Nephron progenitor cell (in vitro differentiated cells): ENCODE data around the gene TLR2.

Source experiments
- DNase-seq: peaks from one replicate; pipeline ENCODE4 v3.0.0; 2021
- H3K27ac Mint-ChIP-seq: 2 replicates; pipeline ENCODE4 v1.8.0; 2021; ENCODE audit warnings: mild to moderate bottlenecking, moderate library complexity, mixed read lengths
- H3K27me3 Mint-ChIP-seq: 2 replicates; pipeline ENCODE4 v1.8.0; 2021; ENCODE audit warnings: mild to moderate bottlenecking, low read depth, mixed read lengths; ENCODE audit not compliant: poor library complexity
- H3K36me3 Mint-ChIP-seq: 2 replicates; pipeline ENCODE4 v1.8.0; 2021; ENCODE audit warnings: low read depth, mixed read lengths
- H3K4me1 Mint-ChIP-seq: 2 replicates; pipeline ENCODE4 v1.8.0; 2021; ENCODE audit warnings: mixed read lengths
- H3K4me3 Mint-ChIP-seq: 2 replicates; pipeline ENCODE4 v1.8.0; 2021; ENCODE audit warnings: mild to moderate bottlenecking, moderate library complexity, mixed read lengths
- H3K9me3 Mint-ChIP-seq: 2 replicates; pipeline ENCODE4 v1.8.0; 2021; ENCODE audit warnings: mild to moderate bottlenecking, moderate library complexity, mixed read lengths
- TF ChIP-seq, protein P1 (sequence below): fragments of 200-600 bp; sonication (generic); IDR thresholded peaks from 2 replicates; pipeline ENCODE4 v1.5.0; 2021; ENCODE audit warnings: antibody characterized with exemption

TLR2 gene

DNA sequence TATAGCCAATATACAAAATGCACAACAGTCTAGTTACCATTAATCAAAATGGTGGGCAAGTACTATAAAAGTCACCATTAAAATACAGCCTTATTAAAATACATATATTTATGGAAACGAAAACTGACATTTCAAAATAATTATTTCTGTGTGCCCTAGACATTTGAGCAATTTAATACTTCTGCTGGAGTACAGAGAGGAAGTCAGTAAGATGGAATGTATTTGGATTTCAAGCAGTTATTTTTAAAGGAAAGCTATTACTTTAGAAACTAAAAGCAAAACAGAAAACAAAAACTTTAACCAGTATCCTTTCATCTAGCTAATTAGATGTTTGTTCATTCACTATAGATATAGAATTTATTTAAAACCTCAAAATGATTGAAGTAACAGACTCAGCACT is 37.8 kb upstream of the TLR2 start:
- no peak for DNase-seq
- no peak overlapping the region for H3K4me3 Mint-ChIP-seq
- TF ChIP-seq, protein P1, sequence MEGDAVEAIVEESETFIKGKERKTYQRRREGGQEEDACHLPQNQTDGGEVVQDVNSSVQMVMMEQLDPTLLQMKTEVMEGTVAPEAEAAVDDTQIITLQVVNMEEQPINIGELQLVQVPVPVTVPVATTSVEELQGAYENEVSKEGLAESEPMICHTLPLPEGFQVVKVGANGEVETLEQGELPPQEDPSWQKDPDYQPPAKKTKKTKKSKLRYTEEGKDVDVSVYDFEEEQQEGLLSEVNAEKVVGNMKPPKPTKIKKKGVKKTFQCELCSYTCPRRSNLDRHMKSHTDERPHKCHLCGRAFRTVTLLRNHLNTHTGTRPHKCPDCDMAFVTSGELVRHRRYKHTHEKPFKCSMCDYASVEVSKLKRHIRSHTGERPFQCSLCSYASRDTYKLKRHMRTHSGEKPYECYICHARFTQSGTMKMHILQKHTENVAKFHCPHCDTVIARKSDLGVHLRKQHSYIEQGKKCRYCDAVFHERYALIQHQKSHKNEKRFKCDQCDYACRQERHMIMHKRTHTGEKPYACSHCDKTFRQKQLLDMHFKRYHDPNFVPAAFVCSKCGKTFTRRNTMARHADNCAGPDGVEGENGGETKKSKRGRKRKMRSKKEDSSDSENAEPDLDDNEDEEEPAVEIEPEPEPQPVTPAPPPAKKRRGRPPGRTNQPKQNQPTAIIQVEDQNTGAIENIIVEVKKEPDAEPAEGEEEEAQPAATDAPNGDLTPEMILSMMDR: no peak
- no peaks in the 10 kb centered on the region for H3K36me3 Mint-ChIP-seq
- H3K27ac Mint-ChIP-seq: no peak overlapping the region
- peaks cover 9% of the 10 kb centered on the region for H3K9me3 Mint-ChIP-seq
- H3K4me1 Mint-ChIP-seq: peaks cover 6% of the 10 kb centered on the region
- peaks cover 7% of the 10 kb centered on the region for H3K27me3 Mint-ChIP-seq

DNA sequence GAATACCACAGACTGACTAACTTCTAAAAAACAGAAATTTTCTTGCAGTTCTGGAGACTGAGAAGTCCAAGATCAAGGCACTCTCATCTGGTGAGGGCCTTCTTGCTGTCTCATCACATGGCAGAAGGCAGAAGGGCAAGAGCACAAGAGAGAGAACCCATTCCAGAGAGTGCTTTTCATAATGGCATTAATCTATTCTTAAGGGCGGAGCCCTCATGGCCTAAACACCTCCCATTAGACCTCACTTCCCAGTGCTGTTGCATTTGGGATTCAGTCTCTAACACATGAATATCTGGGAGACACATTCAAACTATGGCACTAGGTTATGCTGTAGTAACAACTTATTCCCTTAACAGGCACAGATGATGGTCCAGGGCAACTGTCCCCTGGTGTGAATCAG is 37.1 kb upstream of the TLR2 start:
- Mint-ChIP-seq H3K4me3 (no peak overlapping the region), H3K27me3 (peaks cover 5% of the 10 kb centered on the region), H3K4me1 (peaks cover 8% of the 10 kb centered on the region), H3K36me3 (no peaks in the 10 kb centered on the region), H3K27ac (no peak overlapping the region), H3K9me3 (peaks cover 9% of the 10 kb centered on the region)
- DNase-seq: no peak
- TF ChIP-seq, protein P1: no peak

DNA sequence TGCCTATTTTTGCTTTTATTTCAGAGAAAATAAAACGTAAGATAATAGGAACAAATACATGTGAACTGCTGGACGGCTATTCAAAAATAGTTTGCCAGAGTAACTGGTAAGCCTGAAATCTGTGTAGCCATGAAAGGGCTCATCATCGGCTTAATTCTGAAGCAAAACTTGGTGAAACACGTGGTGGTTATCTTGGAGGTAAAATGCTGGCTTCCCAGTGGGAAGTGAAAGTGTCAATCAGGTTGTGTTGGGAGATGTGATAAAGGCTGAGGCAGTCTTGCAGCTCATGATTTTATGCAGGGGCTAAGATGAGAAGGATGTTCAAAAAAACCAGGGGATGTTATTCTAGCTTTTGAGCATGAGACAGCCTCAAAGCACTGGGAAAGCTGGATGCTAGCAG is 36.1 kb upstream of the TLR2 start:
- no peak for DNase-seq
- no peak overlapping the region for H3K4me3 Mint-ChIP-seq
- no peak overlapping the region for H3K27ac Mint-ChIP-seq
- H3K36me3 Mint-ChIP-seq: no peaks in the 10 kb centered on the region
- H3K27me3 Mint-ChIP-seq: peaks cover 4% of the 10 kb centered on the region
- peaks cover 9% of the 10 kb centered on the region for H3K9me3 Mint-ChIP-seq
- TF ChIP-seq, protein P1: no peak
- H3K4me1 Mint-ChIP-seq: peaks cover 5% of the 10 kb centered on the region

DNA sequence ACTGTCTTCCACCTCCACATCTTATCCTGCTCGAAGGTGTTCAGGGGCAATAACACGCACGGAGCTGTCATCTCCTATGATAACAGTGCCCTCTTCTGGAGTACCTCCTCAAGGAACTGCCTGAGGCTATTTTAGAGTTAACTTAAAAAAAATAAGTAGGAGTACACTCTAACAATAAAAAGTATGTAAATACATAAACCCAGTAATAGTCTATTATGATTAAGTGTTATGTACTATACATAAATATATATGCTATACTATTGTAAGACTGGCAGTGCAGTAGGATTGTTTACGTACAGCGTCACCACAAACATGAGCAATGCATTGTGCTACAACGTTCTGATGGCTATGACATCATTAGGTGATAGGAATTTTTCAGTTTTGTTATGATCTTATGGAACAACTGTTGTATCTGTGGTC is 34.5 kb upstream of the TLR2 start:
- peaks cover 4% of the 10 kb centered on the region for H3K27me3 Mint-ChIP-seq
- peak; percentile 12 for DNase-seq
- TF ChIP-seq, protein P1: peak; percentile 35
- no peak overlapping the region for H3K27ac Mint-ChIP-seq
- no peaks in the 10 kb centered on the region for H3K36me3 Mint-ChIP-seq
- peaks cover 9% of the 10 kb centered on the region for H3K9me3 Mint-ChIP-seq
- H3K4me1 Mint-ChIP-seq: peaks cover 5% of the 10 kb centered on the region
- H3K4me3 Mint-ChIP-seq: no peak overlapping the region

- TF ChIP-seq, protein P1: no peak
- Mint-ChIP-seq H3K9me3 (no peaks in the 10 kb centered on the region), H3K27ac (no peak overlapping the region), H3K27me3 (peaks cover 11% of the 10 kb centered on the region), H3K36me3 (no peaks in the 10 kb centered on the region), H3K4me1 (peaks cover 5% of the 10 kb centered on the region), H3K4me3 (no peak overlapping the region)
- no peak for DNase-seq
These were observed 33.0 kb upstream of the TLR2 start for GRCh38 chr4:153651116-153651515.

DNA sequence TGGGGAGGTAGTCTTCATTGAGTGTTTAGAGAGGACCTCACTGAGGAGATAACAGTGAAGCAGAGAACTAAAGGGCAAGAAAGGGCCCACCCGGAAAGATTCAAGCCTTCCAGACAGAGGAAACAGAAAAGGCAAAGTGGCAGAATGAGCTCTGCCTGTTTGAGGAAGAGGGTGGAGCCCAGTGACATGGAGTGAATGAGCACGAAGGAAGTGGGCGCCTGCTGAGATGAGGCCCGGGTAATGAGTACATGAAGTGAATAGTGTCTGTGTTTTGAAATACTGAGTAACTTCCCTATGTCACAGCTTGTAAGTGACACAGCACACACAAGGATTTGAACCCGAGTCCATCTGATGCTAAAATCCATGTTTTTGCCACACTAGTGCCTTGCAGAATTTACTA is 32.5 kb upstream of the TLR2 start:
- no peak for DNase-seq
- H3K27me3 Mint-ChIP-seq: peaks cover 11% of the 10 kb centered on the region
- no peak overlapping the region for H3K4me3 Mint-ChIP-seq
- H3K36me3 Mint-ChIP-seq: no peaks in the 10 kb centered on the region
- no peaks in the 10 kb centered on the region for H3K9me3 Mint-ChIP-seq
- H3K27ac Mint-ChIP-seq: no peak overlapping the region
- peaks cover 5% of the 10 kb centered on the region for H3K4me1 Mint-ChIP-seq
- TF ChIP-seq, protein P1: no peak
